Measurements from ENCODE around the gene RRAS2.
"Not testable (repeated sequence)": the region's sequence is repeated elsewhere in the genome, so short reads cannot be mapped to it uniquely, and the experiment has no call there.

RRAS2 gene

DNA sequence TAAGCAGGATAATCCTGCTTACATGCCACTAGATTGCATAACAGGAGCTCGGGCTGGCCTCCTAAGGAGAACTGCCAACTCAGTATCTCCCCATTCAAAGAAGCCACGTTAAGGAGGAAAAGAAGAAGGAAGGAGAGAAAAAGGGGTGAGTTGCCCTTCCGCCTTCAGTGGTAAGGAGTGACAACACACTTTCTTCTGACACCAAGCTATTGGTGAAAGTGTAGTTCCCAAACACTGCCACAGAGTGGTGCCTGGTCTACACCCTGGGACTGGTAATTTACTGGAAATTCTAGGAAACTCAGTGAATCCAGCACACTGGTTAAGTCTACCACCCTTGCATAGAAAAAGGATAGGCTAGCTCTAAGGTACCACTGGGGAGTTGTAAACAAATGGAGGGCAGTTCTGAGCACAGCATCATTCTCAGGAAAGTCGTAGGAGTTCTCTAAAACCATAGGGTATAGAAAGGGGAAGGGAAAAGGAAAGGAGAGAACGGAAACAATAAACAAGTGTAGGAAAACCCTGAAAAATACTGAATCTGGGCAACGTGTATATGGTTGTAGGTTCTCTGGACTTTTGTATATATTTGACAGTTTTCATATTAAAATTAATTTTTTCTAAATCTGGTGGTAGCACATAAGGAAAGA, 58.2 kb downstream of the RRAS2 start:
- peak; percentile 66 for DNase-seq

- DNase-seq: no peak
Observed at GRCh38 chr11:14299921-14300320, 59.1 kb downstream of the RRAS2 start.

DNA sequence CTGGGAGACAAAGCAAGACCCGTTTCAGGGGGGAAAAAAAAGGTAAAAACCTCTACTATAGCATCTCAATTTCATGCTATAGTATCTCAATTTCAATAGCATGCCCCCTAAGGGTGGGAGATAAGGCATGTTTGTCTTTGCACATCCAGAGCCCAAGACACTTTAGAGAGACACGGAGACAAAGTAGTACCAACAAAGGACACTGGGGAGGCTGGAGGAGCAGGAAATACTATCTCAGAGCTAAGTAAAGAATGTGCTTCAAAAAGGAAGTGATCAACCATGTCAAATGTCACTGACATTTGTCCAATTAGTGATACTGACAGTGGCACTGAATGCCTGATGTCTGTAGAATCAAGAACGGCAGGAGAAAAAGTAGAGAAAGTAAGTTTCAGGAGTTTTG, 68.6 kb downstream of the RRAS2 start:
- no peak for DNase-seq

GRCh38 chr11:14288189-14288935, 70.6 kb downstream of the RRAS2 start:
- DNase-seq: no peak

GRCh38 chr11:14278869-14279268, 80.1 kb downstream of the RRAS2 start:
- DNase-seq: not testable (repeated sequence)

- no peak for DNase-seq
Observed at GRCh38 chr11:14275076-14275475, 83.9 kb downstream of the RRAS2 start.

- DNase-seq: no peak
Observed at GRCh38 chr11:14273895-14274294, 85.1 kb downstream of the RRAS2 start.

DNA sequence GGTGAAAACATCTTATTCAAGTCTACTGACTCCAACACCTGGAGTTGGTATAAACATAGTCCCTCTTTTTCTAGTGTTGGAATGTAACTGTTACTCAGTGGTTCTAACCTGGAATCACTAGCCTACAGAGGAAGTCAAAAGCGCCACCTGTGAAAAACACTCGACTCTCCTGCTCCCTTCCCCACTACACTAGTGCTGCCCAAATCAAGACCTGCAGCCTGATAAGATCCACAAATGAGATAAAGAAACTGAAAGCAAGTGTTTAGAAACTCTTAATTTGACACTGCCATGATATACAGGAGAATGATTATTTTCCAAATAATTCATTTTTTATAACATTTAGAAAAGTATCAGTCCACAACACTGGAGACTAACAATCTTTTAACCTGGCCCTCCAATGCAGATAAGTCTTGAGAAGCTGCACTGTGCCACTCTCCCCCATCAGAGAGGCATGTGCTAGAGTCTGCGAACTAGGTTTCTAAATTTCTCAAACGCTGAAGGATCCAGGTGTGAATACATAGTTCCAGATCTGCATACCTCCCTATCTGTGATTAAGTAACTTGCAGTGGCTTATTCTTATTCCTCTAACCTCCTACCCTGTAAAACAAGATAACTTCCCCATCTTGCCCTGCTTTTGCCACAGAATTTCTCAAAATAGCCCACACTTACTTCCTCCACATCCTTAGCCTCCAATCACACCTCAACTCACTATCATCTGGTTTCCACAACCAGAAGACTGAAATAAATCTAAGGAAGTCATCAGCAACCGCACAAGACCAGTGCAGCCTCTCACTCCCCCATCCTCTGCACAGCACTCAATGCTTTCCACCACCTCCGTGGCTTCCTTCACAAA, 88.1 kb downstream of the RRAS2 start:
- peak; percentile 37 for DNase-seq

DNA sequence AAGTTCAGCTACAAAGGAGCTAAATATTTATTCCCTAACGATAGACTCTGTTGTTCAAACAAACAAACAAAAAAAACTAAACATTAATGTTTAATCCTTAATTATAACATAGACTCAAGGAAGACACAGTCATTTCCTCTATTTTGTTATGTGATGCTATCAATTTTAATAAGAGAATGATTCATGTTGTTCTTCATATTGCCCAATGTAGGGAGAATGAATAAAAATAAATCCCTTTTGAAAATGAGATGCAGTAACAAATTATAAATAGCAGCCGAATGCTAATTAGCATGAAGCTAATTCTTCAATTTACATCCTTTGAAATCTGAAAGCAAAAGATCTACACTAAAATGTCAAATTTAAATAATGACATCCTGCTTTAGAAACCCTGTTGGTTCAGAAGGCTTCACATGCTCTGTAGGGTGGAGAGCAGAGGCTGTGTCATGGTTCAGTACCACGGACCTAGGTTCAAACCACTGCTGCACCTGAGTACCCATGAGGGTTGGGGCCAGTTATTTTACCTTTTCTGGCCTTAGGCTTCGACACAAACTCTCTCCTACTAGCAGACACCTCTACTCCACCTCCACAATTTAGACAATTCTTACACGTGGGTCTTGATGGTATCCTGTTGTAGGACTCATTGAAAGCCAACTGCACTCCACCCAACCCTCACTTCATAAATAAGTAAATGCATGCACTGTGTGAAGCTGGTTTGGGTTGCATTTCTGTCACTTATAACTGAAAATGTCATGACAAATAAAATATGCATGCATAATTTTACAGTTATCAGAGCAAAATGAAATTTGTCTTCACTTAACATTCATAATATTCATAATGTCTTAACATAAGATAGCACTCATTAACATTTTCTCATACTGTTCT, 89.0 kb downstream of the RRAS2 start:
- DNase-seq: no peak

DNA sequence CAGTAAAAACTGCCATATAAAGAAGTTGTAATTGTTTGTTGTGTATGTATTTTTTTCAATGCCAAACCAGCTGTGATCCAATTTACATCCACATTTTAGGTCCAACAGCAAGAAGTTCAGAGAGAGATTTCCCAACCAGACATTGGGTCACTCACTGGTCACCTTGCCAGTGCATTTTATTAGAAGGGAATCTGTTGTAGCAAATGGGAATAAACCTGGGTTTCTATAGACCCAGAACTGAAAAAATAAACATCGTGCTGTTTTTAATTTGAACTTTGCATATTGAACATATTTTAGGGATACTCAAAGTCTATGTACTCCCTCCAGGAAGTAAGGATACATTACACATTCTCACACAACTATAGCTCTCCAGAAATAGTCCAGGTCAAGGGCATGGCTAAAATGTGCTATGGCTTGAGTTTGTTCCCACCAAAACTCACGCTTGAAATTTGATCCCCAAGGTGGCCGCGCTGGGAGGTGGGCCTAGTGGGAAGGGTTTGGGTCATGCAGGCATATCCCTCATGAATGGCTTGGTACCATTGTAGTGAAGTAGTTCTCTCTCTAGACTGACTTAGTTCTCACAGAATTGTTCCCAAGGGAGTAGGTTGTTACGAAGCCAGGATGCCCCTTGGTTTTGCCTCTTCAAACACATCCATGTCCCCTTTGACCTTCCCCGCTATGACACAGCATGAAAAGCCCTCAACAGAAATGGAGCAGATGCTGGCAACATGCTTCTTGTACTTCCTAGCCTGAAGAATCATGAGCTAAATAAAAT, 90.9 kb downstream of the RRAS2 start:
- no peak for DNase-seq

DNA sequence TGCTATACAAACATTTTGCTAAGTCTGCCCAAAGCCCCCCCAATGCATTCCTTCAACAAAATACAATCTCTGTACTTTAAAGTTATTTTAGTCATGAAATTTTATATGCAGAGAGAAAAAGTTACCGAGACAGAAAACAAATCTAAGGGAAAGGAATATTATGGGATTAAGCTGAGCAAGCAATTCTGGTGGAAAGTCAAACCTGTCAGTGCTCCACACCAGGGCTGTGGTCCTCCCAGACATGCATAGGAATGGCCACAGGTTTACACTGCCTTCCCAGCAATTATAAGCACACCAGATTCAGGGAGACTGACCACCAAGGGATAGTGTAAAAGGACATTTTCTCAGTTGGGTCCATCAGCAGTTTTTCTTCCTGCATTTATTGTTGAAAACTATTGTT, 92.4 kb downstream of the RRAS2 start:
- no peak for DNase-seq

GRCh38 chr11:14264966-14265365, 94.0 kb downstream of the RRAS2 start:
- no peak for DNase-seq

GRCh38 chr11:14262271-14262846, 96.6 kb downstream of the RRAS2 start:
- no peak for DNase-seq

GRCh38 chr11:14261066-14261465, 97.9 kb downstream of the RRAS2 start:
- DNase-seq: no peak

- DNase-seq: no peak
Observed at GRCh38 chr11:14259878-14260277, 99.1 kb downstream of the RRAS2 start.

- no peak for DNase-seq
Observed at GRCh38 chr11:14259186-14259784, 99.7 kb downstream of the RRAS2 start.

GRCh38 chr11:14258221-14258935, 100.6 kb downstream of the RRAS2 start:
- no peak for DNase-seq

- DNase-seq: no peak
Observed at GRCh38 chr11:14255238-14255534, 103.8 kb downstream of the RRAS2 start.

DNA sequence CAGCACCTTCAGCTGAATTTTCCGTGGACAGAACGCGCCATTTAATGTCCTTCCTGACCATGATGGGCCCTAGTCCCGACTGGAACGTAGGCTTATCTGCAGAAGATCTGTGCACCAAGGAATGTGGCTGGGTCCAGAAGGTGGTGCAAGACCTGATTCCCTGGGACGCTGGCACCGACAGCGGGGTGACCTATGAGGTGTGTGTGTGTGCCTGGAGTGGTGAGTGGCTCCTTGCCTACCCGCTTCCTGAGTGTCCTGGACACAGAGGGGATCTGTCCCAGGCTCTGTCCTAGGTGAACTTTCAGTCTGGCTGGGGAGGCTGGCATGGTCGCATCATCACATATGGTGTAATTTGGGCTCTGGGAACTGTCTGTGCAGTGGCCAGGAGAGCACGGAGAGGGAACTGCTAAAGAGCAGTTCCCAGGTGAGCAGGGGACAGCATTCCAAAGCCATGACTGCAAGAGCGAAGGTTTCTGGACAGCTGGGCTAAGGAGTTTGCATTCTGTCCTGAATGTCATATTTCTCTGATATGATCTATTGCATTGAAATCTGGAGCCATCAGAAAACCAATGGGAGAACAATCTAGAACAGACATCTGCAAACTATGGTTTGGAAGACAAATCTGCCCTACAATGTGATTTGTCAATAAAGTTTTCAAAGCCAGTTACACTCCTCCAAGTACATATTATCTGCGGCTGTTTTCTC, 104.3 kb downstream of the RRAS2 start:
- no peak for DNase-seq

- no peak for DNase-seq
Observed at GRCh38 chr11:14253840-14254239, 105.1 kb downstream of the RRAS2 start.

Data from CD4-positive, alpha-beta T cell treated with Interleukin-17A for 1 hour (primary cell).